A549 treated with DMSO at 1 μM for 4 hours (cell line): ENCODE results near the gene SPAAR. TPM values are rescaled to one million over a fixed set of nuclear protein-coding genes. Genes with fewer than 3 reads are reported as not detected.

Experiments used
- total RNA-seq: library from RNA; stranded (reverse); fragments of 200-300 nt; extraction: Qiagen RNA extraction; gene quantifications from 5 replicates; pipeline ENCODE4 v1.2.3, GENCODE V29; 2022; ENCODE audit warnings: low read depth

SPAAR gene, protein sequence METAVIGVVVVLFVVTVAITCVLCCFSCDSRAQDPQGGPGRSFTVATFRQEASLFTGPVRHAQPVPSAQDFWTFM
- 0.08 TPM in 1 of 5 replicates, not detected in the others for total RNA-seq

DNA sequence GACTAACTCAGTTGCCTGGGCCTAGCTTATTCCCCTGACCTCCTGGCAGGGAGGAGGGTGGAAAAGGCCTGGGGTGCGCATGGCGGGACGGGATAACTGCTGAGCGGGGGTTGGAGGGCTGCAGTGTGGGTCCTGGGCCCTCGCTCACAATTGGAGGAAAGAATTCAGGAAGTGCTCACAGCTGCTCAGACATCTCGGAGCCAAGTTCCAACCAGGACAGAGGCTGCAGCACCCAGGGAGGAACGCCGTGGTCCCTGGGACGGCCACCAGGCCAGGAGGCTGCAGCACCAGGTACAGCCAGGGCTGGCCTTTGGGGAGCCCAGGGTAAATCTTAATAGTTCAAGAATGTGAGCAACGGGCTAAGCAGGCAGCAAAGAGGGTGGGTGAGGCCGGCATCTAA is at the start of gene SPAAR:
Gene SPAAR, plus strand, starts transcription at position 217 of the 400 bp plus-strand sequence. CDS start 974 bp downstream, outside the sequence.

GRCh38 chr9:35870351-35870923 is 38.9 kb upstream of the SPAAR start, which contains the start of gene OR13J1:
OR13J1 (minus strand) TSS chr9:35870401; CDS start chr9:35870401, 0 bp downstream.

DNA sequence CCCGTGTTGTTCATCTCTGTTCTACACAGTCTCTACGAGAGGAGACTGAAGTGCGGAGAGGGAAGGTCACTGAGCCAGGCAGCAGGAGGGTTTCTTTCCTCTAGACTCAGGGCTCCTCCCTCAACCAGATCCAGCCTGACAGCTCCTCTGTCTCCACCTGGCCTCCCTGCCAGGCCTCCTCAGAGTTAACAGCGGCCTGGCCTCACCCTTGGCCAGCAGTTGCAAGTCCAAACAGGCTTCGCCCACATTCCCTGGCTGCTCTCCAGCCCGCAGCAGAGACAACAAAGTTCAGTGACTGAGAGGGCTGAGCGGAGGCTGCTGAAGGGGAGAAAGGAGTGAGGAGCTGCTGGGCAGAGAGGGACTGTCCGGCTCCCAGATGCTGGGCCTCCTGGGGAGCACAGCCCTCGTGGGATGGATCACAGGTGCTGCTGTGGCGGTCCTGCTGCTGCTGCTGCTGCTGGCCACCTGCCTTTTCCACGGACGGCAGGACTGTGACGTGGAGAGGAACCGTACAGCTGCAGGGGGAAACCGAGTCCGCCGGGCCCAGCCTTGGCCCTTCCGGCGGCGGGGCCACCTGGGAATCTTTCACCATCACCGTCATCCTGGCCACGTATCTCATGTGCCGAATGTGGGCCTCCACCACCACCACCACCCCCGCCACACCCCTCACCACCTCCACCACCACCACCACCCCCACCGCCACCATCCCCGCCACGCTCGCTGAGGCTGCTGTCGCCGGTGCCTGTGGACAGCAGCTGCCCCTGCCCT is 3.2 kb upstream of the SPAAR start, which contains the start of gene HRCT1:
Gene HRCT1, plus strand, starts transcription at position 291 of the 768 bp plus-strand sequence. Its CDS starts 86 bp downstream, at position 377.

GRCh38 chr9:35958104-35958837 is 49.0 kb downstream of the SPAAR start, which contains the start of gene OR2S2:
OR2S2 (minus strand) TSS chr9:35958154; CDS start chr9:35958098, 56 bp downstream.

Other genes starting within 250 kb of the SPAAR start
- gene ARHGEF39, start 244.3 kb upstream of the SPAAR start, total RNA-seq, result 11.9 to 21.4 TPM (median 19.4 TPM) in 5 replicates
- gene CA9, start 235.6 kb upstream of the SPAAR start, total RNA-seq, result 3.4 to 8.1 TPM (median 6.2 TPM) in 5 replicates
- gene TPM2, start 219.6 kb upstream of the SPAAR start, total RNA-seq, result 576 to 636 TPM (median 626 TPM) in 5 replicates
- gene TLN1, start 177.3 kb upstream of the SPAAR start, total RNA-seq, result 104 to 127 TPM (median 121 TPM) in 5 replicates
- gene CREB3, start 176.8 kb upstream of the SPAAR start, total RNA-seq, result 55.2 to 62.8 TPM (median 58.7 TPM) in 5 replicates
- 27.0 to 34.7 TPM (median 32.4 TPM) in 5 replicates for gene GBA2, start 160.3 kb upstream of the SPAAR start, total RNA-seq
- gene RGP1, start 160.2 kb upstream of the SPAAR start, total RNA-seq, result 13.0 to 17.9 TPM (median 16.5 TPM) in 5 replicates
- gene MSMP, start 155.2 kb upstream of the SPAAR start, total RNA-seq, result 0.23 to 0.38 TPM in 2 of 5 replicates, not detected in the others
- gene NPR2, start 117.9 kb upstream of the SPAAR start, total RNA-seq, result 3.8 to 6.4 TPM (median 5.9 TPM) in 5 replicates
- 0.24 to 0.70 TPM (median 0.46 TPM) in 4 of 5 replicates, not detected in the other for gene SPAG8, start 97.2 kb upstream of the SPAAR start, total RNA-seq
- 73.1 to 103 TPM (median 93.6 TPM) in 5 replicates for gene HINT2, start 94.4 kb upstream of the SPAAR start, total RNA-seq
- not detected in 5 replicates for gene FAM221B, start 80.8 kb upstream of the SPAAR start, total RNA-seq
- gene TMEM8B, start 80.3 kb upstream of the SPAAR start, total RNA-seq, result 1.5 to 3.4 TPM (median 3.1 TPM) in 5 replicates
- not detected in 5 replicates for gene OR13J1, start 39.1 kb upstream of the SPAAR start, total RNA-seq
- gene HRCT1, start 3.3 kb upstream of the SPAAR start, total RNA-seq, result 0.11 to 0.17 TPM (median 0.14 TPM) in 3 of 5 replicates, not detected in the others
- gene OR2S2, start 48.7 kb downstream of the SPAAR start, total RNA-seq, result not detected in 5 replicates
- 5.0 to 7.2 TPM (median 6.7 TPM) in 5 replicates for gene RECK, start 127.4 kb downstream of the SPAAR start, total RNA-seq
- gene GLIPR2, start 227.2 kb downstream of the SPAAR start, total RNA-seq, result 8.5 to 12.9 TPM (median 10.6 TPM) in 5 replicates